ENCODE results near the gene DPH1.

- TF ChIP-seq CTCF (IDR thresholded peaks at IDR 0.05), result peak in 3 of 6 experiments; percentile 5 to 42 (median 28)
- TF ChIP-seq POLR2A (IDR thresholded peaks at IDR 0.05), result no peak
- peak in 1 of 2 donors; percentile 55 for TF ChIP-seq POLR2AphosphoS5 (IDR thresholded peaks at IDR 0.05)
These were observed 45.6 kb downstream of the DPH1 start for GRCh38 chr17:2075336-2076086.
